GM19467 (cell line): Measurements from ENCODE around the gene PCDHA7.
"Not testable (repeated sequence)": the region's sequence is repeated elsewhere in the genome, so short reads cannot be mapped to it uniquely, and the experiment has no call there.

Experiments
- ATAC-seq: cut with Tn5 transposase; IDR thresholded peaks from one replicate; pipeline ENCODE4 v1.9.1; 2021; ENCODE audit warnings: mild to moderate bottlenecking, moderate library complexity; ENCODE audit not compliant: unreplicated experiment

PCDHA7 gene

DNA sequence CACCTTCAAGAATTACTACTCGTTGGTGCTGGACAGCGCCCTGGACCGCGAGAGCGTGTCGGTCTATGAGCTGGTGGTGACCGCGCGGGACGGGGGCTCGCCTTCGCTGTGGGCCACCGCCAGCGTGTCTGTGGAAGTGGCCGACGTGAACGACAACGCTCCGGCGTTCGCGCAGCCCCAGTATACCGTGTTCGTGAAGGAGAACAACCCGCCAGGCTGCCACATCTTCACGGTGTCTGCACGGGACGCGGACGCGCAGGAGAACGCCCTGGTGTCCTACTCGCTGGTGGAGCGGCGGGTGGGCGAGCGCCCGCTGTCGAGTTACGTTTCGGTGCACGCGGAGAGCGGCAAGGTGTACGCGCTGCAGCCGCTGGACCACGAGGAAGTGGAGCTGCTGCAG is 11.1 kb upstream of the PCDHA7 start:
- not testable (repeated sequence) for ATAC-seq

DNA sequence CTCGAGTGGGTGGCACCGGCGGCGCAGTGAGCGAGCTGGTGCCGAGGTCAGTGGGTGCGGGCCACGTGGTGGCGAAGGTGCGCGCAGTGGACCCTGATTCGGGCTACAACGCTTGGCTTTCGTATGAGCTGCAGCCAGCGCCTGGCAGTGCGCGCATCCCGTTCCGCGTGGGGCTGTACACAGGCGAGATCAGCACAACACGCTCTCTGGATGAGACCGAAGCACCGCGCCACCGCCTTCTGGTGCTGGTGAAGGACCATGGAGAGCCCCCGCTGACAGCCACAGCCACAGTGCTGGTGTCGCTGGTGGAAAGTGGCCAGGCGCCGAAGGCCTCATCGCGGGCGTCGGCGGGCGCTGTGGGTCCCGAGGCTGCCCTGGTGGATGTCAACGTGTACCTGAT is 10.6 kb upstream of the PCDHA7 start:
- no peak for ATAC-seq

DNA sequence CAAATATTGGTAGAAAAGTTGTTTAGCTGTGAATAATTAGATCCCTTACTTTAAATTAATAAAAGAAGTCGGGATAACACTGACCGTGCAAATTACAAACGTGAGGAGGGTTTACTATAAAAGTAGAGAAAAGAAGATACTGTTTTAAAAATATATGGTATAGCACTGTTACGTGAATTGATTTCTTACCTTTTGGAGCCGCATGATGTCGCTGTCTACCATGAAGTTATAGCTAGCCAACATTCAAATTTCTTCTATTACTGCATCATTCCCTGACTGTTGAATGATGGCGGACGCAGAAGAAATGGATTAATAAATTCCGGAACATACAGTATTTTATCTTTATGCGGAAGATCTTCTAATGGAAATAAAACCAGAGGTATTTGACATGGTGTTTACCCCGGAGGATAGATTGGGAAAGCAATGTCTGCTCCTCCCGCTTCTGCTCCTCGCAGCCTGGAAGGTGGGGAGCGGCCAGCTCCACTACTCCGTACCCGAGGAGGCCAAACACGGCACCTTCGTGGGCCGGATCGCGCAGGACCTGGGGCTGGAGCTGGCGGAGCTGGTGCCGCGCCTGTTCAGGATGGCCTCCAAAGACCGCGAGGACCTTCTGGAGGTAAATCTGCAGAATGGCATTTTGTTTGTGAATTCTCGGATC is 6.2 kb upstream of the PCDHA7 start, which contains the start of gene PCDHA6:
Gene PCDHA6, plus strand, starts transcription at position 257 of the 658 bp plus-strand sequence. Its CDS starts 132 bp downstream, at position 389.
- ATAC-seq = no peak

DNA sequence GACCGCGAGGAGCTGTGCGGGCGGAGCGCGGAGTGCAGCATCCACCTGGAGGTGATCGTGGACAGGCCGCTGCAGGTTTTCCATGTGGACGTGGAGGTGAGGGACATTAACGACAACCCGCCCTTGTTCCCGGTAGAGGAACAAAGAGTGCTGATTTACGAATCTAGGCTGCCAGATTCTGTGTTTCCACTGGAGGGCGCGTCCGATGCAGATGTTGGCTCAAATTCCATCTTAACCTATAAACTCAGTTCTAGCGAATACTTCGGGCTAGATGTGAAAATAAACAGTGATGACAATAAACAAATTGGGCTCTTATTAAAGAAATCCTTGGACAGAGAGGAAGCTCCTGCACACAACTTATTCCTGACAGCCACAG is 5.7 kb upstream of the PCDHA7 start:
- ATAC-seq = no peak

DNA sequence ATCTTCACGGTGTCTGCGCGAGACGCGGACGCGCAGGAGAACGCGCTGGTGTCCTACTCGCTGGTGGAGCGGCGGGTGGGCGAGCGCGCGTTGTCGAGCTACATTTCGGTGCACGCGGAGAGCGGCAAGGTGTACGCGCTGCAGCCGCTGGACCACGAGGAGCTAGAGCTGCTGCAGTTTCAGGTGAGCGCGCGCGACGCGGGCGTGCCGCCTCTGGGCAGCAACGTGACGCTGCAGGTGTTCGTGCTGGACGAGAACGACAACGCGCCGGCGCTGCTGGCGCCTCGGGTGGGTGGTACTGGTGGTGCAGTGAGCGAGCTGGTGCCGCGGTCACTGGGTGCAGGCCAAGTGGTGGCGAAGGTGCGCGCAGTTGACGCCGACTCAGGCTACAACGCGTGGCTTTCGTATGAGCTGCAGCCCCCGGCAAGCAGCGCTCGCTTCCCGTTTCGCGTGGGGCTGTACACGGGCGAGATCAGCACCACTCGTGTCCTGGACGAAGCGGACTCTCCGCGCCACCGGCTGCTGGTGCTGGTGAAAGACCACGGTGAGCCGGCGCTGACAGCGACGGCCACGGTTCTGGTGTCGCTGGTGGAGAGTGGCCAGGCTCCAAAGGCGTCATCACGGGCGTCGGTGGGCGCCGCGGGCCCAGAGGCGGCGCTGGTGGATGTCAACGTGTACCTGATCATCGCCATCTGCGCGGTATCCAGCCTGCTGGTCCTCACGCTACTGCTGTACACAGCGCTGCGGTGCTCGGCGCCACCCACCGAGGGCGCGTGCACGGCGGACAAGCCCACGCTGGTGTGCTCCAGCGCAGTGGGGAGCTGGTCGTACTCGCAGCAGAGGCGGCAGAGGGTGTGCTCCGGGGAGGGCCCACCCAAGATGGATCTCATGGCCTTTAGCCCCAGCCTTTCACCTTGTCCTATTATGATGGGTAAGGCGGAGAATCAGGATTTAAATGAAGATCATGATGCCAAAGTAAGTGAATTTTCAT is 4.3 kb upstream of the PCDHA7 start:
- not testable (repeated sequence) for ATAC-seq

DNA sequence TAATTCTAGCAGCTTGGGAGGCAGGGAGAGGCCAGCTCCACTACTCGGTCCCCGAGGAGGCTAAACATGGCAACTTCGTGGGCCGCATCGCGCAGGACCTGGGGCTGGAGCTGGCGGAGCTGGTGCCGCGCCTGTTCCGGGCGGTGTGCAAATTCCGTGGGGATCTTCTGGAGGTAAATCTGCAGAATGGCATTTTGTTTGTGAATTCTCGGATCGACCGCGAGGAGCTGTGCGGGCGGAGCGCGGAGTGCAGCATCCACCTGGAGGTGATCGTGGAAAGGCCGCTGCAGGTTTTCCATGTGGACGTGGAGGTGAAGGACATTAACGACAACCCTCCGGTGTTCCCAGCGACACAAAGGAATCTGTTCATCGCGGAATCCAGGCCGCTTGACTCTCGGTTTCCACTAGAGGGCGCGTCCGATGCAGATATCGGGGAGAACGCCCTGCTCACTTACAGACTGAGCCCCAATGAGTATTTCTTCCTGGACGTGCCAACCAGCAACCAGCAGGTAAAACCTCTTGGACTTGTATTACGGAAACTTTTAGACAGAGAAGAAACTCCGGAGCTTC is 455 bp downstream of the PCDHA7 start:
- not testable (repeated sequence) for ATAC-seq

DNA sequence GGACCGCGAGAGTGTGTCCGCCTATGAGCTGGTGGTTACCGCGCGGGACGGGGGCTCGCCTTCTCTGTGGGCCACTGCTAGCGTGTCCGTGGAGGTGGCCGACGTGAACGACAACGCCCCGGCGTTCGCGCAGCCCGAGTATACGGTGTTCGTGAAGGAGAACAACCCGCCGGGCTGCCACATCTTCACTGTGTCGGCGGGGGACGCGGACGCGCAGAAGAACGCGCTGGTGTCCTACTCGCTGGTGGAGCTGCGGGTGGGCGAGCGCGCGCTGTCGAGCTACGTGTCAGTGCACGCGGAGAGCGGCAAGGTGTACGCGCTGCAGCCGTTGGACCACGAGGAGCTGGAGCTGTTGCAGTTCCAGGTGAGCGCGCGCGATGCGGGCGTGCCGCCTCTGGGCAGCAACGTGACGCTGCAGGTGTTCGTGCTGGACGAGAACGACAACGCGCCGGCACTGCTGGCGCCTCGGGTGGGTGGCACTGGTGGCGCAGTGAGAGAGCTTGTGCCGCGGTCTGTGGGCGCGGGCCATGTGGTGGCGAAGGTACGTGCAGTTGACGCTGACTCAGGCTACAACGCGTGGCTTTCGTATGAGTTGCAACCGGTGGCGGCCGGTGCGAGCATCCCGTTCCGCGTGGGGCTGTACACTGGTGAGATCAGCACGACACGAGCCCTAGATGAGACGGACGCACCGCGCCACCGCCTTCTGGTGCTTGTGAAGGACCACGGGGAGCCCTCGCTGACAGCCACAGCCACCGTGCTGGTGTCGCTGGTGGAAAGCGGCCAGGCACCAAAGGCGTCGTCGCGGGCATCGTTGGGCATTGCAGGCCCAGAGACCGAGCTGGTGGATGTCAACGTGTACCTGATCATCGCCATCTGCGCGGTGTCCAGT is 1.8 kb downstream of the PCDHA7 start:
- ATAC-seq = no peak

DNA sequence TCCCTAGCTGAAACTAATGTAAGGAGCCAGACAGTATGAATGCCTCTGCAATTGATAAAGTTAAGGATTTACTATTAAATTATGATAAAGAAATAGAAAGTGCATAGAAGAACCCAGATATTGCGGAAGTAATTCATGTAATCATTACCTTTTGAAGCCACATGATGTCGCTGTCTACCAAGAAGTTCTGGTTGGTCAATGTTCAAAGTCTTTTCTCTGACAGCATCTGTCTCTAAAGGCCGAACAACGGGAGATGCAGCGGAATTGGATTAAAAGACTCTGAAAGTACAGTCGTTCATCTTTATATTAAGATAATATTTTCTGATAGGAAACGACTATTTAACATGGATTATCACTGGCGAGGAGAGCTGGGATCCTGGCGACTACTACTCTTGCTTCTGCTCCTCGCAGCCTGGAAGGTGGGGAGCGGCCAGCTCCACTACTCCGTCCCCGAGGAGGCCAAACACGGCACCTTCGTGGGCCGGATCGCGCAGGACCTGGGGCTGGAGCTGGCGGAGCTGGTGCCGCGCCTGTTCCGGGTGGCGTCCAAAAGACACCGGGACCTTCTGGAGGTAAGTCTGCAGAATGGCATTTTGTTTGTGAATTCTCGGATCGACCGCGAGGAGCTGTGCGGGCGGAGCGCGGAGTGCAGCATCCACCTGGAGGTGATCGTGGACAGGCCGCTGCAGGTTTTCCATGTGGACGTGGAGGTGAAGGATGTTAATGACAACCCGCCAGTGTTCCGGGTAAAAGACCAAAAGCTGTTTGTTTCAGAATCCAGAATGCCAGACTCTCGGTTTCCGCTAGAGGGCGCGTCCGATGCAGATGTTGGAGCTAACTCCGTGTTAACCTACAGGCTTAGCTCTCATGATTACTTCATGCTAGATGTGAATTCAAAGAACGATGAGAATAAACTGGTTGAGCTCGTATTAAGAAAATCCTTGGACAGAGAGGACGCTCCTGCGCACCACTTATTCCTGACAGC is 7.2 kb downstream of the PCDHA7 start, which contains the start of gene PCDHA8:
Gene PCDHA8, plus strand, starts transcription at position 210 of the 985 bp plus-strand sequence. Its CDS starts 135 bp downstream, at position 345.
- no peak for ATAC-seq

DNA sequence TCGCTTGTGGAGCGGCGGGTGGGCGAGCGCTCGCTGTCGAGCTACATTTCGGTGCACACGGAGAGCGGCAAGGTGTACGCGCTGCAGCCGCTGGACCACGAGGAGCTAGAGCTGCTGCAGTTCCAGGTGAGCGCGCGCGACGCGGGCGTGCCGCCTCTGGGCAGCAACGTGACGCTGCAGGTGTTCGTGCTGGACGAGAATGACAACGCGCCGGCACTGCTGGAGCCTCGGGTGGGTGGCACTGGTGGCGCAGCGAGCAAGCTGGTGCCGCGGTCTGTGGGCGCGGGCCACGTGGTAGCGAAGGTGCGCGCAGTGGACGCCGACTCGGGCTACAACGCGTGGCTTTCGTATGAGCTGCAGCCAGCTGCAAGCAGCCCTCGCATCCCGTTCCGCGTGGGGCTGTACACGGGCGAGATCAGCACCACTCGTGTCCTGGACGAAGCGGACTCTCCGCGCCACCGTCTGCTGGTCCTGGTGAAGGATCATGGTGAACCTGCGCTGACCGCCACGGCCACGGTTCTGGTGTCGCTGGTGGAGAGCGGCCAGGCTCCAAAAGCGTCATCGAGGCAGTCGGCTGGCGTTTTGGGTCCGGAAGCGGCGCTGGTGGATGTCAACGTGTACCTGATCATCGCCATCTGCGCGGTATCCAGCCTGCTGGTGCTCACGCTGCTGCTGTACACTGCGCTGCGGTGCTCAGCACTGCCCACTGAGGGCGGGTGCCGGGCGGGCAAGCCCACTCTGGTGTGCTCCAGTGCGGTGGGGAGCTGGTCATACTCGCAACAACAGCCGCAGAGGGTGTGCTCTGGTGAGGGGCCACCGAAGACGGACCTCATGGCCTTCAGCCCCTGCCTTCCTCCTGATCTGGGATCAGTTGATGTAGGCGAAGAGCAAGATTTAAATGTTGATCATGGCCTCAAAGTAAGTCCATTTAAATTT is 9.0 kb downstream of the PCDHA7 start:
- ATAC-seq = no peak

DNA sequence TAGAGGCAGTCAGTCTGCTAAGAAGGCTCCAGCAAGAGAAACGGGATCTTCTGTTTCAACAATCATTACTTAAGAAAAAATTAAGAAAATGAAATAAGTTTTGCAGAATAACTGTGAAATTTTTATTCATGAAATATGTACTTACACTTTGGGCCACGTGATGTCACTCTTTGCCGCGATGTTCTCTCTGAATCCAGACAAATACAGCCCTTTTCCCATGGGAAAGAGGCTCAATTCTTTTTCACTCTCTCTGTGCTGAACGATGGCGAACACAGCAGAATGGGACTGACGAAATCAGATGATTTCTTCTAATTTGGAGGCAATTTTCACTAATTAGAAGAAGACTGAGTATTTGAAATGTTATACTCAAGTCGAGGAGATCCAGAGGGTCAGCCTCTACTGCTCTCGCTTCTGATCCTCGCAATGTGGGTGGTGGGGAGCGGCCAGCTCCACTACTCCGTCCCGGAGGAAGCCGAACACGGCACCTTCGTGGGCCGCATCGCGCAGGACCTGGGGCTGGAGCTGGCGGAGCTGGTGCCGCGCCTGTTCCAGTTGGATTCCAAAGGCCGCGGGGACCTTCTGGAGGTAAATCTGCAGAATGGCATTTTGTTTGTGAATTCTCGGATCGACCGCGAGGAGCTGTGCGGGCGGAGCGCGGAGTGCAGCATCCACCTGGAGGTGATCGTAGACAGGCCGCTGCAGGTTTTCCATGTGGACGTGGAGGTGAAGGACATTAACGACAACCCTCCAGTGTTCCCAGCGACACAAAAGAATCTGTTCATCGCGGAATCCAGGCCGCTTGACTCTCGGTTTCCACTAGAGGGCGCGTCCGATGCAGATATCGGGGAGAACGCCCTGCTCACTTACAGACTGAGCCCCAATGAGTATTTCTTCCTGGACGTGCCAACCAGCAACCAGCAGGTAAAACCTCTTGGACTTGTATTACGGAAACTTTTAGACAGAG is 14.4 kb downstream of the PCDHA7 start, which contains the start of gene PCDHA9:
Gene PCDHA9, plus strand, starts transcription at position 244 of the 964 bp plus-strand sequence. Its CDS starts 114 bp downstream, at position 358.
- ATAC-seq = not testable (repeated sequence)

DNA sequence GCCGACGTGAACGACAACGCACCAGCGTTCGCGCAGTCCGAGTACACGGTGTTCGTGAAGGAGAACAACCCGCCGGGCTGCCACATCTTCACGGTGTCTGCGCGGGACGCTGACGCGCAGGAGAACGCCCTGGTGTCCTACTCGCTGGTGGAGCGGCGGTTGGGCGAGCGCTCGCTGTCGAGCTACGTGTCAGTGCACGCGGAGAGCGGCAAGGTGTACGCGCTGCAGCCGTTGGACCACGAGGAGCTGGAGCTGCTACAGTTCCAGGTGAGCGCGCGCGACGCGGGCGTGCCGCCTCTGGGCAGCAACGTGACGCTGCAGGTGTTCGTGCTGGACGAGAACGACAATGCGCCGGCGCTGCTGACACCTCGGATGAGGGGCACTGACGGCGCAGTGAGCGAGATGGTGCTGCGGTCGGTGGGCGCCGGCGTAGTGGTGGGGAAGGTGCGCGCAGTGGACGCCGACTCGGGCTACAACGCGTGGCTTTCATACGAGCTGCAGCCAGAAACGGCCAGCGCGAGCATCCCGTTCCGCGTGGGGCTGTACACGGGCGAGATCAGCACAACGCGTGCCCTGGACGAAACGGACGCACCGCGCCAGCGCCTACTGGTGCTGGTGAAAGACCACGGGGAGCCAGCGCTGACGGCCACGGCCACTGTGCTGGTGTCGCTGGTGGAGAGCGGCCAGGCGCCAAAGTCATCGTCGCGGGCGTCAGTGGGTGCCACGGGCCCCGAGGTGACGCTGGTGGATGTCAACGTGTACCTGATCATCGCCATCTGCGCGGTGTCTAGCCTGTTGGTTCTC is 16.0 kb downstream of the PCDHA7 start:
- not testable (repeated sequence) for ATAC-seq

DNA sequence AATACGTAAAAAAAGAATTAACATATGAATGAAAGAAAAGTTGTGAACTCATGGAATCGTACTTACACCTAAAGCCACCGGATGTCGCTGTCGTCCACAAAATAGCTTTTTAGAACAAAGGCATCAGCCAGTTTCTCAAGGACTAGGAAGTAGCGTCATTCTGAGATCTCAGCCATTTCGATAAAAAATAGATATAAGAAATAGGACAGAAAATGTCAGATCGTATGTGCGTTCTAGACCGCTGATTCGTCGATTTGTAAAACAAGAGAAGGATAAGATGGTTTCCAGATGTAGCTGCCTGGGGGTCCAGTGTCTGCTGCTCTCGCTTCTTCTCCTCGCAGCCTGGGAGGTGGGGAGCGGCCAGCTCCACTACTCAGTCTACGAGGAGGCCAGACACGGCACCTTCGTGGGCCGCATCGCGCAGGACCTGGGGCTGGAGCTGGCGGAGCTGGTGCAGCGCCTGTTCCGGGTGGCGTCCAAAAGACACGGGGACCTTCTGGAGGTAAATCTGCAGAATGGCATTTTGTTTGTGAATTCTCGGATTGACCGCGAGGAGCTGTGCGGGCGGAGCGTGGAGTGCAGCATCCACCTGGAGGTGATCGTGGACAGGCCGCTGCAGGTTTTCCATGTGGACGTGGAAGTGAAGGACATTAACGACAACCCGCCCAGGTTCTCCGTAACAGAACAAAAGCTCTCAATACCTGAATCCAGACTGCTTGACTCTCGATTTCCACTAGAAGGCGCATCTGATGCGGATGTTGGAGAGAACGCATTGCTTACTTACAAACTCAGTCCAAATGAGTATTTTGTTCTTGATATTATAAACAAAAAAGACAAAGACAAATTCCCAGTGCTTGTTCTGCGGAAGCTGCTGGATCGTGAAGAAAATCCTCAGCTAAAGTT is 22.0 kb downstream of the PCDHA7 start, which contains the start of gene PCDHA10:
Gene PCDHA10, plus strand, starts transcription at position 126 of the 903 bp plus-strand sequence. Its CDS starts 152 bp downstream, at position 278.
- no peak for ATAC-seq

DNA sequence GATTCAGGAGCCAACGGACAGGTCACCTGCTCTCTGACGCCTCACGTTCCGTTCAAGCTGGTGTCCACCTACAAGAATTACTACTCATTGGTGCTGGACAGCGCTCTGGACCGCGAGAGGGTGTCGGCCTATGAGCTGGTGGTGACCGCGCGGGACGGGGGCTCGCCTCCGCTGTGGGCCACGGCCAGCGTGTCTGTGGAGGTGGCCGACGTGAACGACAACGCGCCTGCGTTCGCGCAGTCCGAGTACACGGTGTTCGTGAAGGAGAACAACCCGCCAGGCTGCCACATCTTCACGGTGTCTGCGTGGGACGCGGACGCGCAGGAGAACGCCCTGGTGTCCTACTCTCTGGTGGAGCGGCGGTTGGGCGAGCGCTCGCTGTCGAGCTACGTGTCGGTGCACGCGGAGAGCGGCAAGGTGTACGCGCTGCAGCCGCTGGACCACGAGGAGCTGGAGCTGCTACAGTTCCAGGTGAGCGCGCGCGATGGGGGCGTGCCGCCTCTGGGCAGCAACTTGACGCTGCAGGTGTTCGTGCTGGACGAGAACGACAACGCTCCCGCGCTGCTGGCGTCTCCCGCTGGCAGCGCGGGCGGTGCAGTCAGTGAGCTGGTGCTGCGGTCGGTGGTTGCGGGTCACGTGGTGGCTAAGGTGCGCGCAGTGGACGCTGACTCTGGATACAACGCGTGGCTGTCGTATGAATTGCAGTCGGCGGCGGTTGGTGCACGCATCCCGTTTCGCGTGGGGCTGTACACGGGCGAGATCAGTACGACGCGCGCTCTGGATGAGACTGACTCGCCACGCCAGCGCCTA is 23.3 kb downstream of the PCDHA7 start:
- ATAC-seq = no peak

DNA sequence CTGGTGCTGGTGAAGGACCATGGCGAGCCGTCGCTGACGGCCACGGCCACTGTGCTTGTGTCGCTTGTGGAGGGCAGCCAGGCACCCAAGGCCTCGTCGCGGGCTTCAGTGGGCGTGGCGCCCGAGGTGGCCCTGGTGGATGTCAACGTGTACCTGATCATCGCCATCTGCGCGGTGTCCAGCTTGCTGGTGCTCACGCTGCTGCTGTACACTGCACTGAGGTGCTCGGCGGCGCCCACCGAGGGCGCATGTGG is 23.8 kb downstream of the PCDHA7 start:
- no peak for ATAC-seq
